ENCODE results near the gene STXBP6.
"Not testable (repeated sequence)": the region's sequence is repeated elsewhere in the genome, so short reads cannot be mapped to it uniquely, and the experiment has no call there.

STXBP6 gene

GRCh38 chr14:24965934-24966578 lies 83.9 kb downstream of the STXBP6 start:
- DNase-seq (ENCODE audit: low read depth in 1 of 2, low spot score in 1 of 2): no peak
- in situ Hi-C loops (cut with HindIII; ENCODE audit: low pct_unique_long_range_greater_than_20kb, low sequenced_read_pairs): no loop called here
- TF ChIP-seq JUND (IDR thresholded peaks at IDR 0.05; ENCODE audit: low read depth): no peak

GRCh38 chr14:24965578-24965933 lies 84.4 kb downstream of the STXBP6 start:
- in situ Hi-C loops (cut with HindIII; ENCODE audit: low pct_unique_long_range_greater_than_20kb, low sequenced_read_pairs): no loop called here
- TF ChIP-seq JUND (IDR thresholded peaks at IDR 0.05; ENCODE audit: low read depth): no peak
- DNase-seq (ENCODE audit: low read depth in 1 of 2, low spot score in 1 of 2): no peak

- no peak for DNase-seq (ENCODE audit: low read depth in 1 of 2, low spot score in 1 of 2)
- in situ Hi-C loops (cut with HindIII; ENCODE audit: low pct_unique_long_range_greater_than_20kb, low sequenced_read_pairs): no loop called here
These were observed 85.4 kb downstream of the STXBP6 start for GRCh38 chr14:24964591-24964990.

DNA sequence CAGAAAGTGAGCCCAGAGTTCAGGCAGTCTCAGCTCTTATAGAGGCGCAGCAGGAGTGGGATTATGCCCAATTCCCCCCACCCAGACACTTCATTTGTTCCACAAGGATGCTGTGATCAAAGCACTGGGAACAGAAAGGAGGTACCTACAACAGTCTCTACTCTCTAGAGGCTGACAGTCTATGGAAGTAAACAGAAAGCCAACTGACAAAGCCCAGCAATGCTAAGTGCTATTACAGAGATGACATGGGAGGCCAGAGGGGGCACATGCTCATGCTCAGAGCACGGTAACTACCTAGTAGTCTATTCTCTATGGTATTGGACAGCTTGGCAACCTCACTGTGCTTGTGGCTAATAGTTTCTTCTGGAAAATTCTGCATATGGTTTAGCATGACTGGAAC lies 85.9 kb downstream of the STXBP6 start:
- in situ Hi-C loops (cut with HindIII; ENCODE audit: low pct_unique_long_range_greater_than_20kb, low sequenced_read_pairs): no loop called here
- no peak for TF ChIP-seq JUND (IDR thresholded peaks at IDR 0.05; ENCODE audit: low read depth)

More at GRCh38 chr14:24964591-24964990, 85.4 kb downstream of the STXBP6 start:
- TF ChIP-seq JUND (IDR thresholded peaks at IDR 0.05; ENCODE audit: low read depth): no peak

DNA sequence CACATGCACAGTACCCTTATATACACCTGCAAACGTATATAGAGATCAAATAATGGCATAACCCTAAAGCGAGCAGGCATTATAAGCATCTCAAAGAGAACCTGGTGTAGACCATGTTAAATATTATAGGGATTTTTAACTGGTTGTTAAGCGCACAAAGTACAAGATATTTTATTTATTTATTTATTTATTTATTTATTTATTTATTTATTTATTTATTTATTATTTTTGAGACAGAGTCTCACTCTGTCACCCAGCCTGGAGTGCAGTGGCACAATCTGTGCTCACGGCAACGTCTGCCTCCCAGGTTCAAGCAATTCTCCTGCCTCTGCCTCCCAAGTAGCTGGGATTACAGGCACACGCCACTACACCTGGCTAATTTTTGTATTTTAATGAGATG lies 87.8 kb downstream of the STXBP6 start:
- in situ Hi-C loops (cut with HindIII; ENCODE audit: low pct_unique_long_range_greater_than_20kb, low sequenced_read_pairs); DNase-seq (ENCODE audit: low read depth in 1 of 2, low spot score in 1 of 2): not testable (repeated sequence)

More for the DNA sequence above, 85.9 kb downstream of the STXBP6 start:
- no peak for DNase-seq (ENCODE audit: low read depth in 1 of 2, low spot score in 1 of 2)

- TF ChIP-seq JUND (IDR thresholded peaks at IDR 0.05; ENCODE audit: low read depth): no peak
- in situ Hi-C loops (cut with HindIII; ENCODE audit: low pct_unique_long_range_greater_than_20kb, low sequenced_read_pairs): no loop called here
- no peak for DNase-seq (ENCODE audit: low read depth in 1 of 2, low spot score in 1 of 2)
These were observed 89.1 kb downstream of the STXBP6 start for GRCh38 chr14:24960816-24961215.

GRCh38 chr14:24959791-24960331 lies 90.1 kb downstream of the STXBP6 start:
- no peak for DNase-seq (ENCODE audit: low read depth in 1 of 2, low spot score in 1 of 2)
- in situ Hi-C loops (cut with HindIII; ENCODE audit: low pct_unique_long_range_greater_than_20kb, low sequenced_read_pairs): no loop called here
- no peak for TF ChIP-seq JUND (IDR thresholded peaks at IDR 0.05; ENCODE audit: low read depth)

DNA sequence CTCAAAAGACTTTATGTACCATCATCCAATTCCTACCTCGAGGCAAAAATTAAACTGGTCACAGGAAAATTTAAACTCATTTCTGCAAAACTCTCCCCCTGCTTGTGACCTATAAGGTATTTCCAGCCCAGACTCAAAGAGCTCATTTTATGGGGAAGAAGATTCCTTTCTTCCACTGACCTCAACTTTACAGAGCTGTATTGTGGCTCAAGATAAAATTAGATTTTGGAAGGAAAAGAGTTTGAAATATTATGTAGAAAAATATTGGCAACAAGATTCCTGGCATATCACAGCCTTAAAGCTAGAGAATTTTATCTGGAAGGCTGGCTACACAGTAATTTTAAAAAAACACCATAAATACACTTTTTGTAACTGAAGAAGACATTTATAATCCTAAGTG lies 91.7 kb downstream of the STXBP6 start:
- no peak for TF ChIP-seq JUND (IDR thresholded peaks at IDR 0.05; ENCODE audit: low read depth)
- DNase-seq (ENCODE audit: low read depth in 1 of 2, low spot score in 1 of 2): no peak
- in situ Hi-C loops (cut with HindIII; ENCODE audit: low pct_unique_long_range_greater_than_20kb, low sequenced_read_pairs): no loop called here

GRCh38 chr14:24957814-24958213 lies 92.1 kb downstream of the STXBP6 start:
- no peak for TF ChIP-seq JUND (IDR thresholded peaks at IDR 0.05; ENCODE audit: low read depth)
- no peak for DNase-seq (ENCODE audit: low read depth in 1 of 2, low spot score in 1 of 2)
- in situ Hi-C loops (cut with HindIII; ENCODE audit: low pct_unique_long_range_greater_than_20kb, low sequenced_read_pairs): no loop called here

- in situ Hi-C loops (cut with HindIII; ENCODE audit: low pct_unique_long_range_greater_than_20kb, low sequenced_read_pairs): no loop called here
- DNase-seq (ENCODE audit: low read depth in 1 of 2, low spot score in 1 of 2): no peak
- TF ChIP-seq JUND (IDR thresholded peaks at IDR 0.05; ENCODE audit: low read depth): no peak
These were observed 93.8 kb downstream of the STXBP6 start for GRCh38 chr14:24956104-24956503.

DNA sequence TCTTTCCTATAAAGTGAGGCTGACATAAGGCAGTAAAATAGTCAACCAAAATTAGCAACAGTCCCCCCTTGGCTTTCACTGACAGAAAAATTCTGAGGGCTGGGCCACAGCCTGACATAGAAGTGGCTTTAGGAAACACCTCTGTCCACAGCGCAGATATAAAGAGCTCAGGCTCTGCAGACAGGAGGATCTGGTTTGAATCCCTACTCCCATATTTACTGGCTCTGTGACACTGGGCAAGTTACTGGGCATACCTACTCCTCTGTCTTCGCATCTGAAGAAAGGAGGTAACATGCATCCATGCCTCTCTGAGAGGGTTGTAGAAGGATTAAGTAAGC lies 95.3 kb downstream of the STXBP6 start:
- no peak for DNase-seq (ENCODE audit: low read depth in 1 of 2, low spot score in 1 of 2)
- in situ Hi-C loops (cut with HindIII; ENCODE audit: low pct_unique_long_range_greater_than_20kb, low sequenced_read_pairs): no loop called here
- TF ChIP-seq JUND (IDR thresholded peaks at IDR 0.05; ENCODE audit: low read depth): no peak

- TF ChIP-seq JUND (IDR thresholded peaks at IDR 0.05; ENCODE audit: low read depth): no peak
- DNase-seq (ENCODE audit: low read depth in 1 of 2, low spot score in 1 of 2): peak in 1 of 2 experiments; percentile 26
- in situ Hi-C loops (cut with HindIII; ENCODE audit: low pct_unique_long_range_greater_than_20kb, low sequenced_read_pairs): no loop called here
These were observed 95.8 kb downstream of the STXBP6 start for GRCh38 chr14:24954037-24954699.

DNA sequence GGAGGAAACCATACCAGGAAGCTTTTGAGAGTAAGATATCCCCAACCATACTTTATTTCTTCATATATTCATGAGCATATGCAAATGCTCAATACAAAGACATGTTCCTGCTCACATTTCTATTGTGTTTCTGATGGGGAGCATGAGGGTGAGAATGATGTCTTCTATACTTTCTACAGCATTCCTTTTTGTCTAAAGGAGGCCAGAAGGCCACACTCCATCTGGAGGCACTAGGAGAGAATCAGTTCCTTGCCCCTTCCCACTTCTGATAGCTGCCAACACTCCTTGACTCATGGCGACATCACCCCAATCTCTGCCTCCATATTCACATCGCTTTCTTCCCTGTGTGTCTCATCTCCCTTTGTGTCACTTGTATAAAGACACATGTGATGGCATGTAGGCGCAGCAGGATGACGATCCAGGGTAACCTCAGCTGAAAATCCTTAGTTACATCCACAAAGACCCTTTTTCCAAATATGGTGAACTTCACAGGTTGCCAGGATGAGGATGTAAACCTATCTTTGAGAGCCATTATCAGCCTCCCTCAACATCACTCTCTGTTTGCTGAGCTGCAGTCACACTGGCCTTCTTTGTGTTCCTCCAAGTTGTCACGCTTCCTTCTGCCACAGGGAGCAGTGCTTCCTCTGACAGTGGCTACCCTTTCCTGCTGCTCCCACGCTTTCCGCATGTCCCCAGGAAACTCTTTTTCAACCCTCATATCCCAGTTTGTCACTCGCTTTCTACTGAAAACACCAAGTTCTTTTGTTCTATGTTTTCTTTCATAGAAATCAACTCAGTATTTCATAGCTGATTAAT lies 96.9 kb downstream of the STXBP6 start:
- DNase-seq (ENCODE audit: low read depth in 1 of 2, low spot score in 1 of 2): peak in 1 of 2 experiments; percentile 41
- in situ Hi-C loops (cut with HindIII; ENCODE audit: low pct_unique_long_range_greater_than_20kb, low sequenced_read_pairs): no loop called here
- TF ChIP-seq JUND (IDR thresholded peaks at IDR 0.05; ENCODE audit: low read depth): no peak
